HG03442 (cell line): Measurements from ENCODE around the gene MBP.
"Not testable (repeated sequence)": the region's sequence is repeated elsewhere in the genome, so short reads cannot be mapped to it uniquely, and the experiment has no call there.

ENCODE experiments used
- ATAC-seq: cut with Tn5 transposase; IDR thresholded peaks from one replicate; pipeline ENCODE4 v1.9.1; 2021; ENCODE audit warnings: mild to moderate bottlenecking, moderate library complexity; ENCODE audit not compliant: unreplicated experiment

The MBP gene

DNA sequence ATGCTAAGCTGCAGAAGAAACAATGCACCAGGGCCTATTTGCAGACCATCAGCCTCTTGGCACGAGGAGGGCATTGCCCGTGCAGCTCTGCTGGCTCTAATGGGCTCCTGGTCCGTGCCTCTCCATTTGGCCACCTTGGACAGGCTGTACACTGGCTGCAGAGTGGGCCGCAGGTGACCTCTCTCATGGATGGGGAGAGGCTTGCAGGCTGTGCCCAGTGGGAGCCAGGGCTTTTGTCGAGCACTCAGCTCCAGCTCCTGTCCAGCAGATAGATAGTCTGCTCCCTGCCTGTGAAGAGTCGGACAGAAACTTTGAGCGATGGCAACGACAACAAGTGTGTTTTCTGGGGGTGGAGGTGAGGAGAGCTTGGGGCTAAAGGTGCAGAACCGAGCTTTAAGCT lies 100.9 kb downstream of the MBP start:
- no peak for ATAC-seq

GRCh38 chr18:77030201-77030600 lies 102.4 kb downstream of the MBP start:
- ATAC-seq, result no peak

DNA sequence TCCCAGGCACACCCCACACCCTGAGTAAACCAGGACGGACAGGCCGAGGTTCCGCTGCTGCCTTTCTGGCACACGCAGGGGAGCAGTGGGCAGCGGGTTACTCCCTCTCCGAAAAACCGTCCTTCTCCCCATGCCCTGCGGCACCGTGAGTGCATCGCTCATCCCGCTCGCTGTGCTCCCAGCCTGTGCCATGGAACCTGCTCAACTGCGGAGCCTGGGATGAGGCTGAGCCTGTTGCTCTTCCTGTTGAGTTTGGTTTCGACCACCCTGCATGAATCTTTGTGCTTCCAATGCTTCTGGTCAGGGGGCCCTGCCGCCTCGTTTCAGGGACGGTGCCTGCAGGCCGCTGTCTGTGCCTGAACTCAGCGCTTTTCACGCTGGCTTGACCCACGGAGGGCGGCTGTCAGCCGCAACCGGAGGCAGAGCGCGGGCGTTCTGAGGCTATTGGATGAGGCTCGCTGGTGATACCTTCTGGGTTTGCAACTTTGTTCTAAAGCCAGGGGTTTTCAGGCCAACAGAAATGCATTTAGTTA lies 106.7 kb downstream of the MBP start:
- no peak for ATAC-seq

DNA sequence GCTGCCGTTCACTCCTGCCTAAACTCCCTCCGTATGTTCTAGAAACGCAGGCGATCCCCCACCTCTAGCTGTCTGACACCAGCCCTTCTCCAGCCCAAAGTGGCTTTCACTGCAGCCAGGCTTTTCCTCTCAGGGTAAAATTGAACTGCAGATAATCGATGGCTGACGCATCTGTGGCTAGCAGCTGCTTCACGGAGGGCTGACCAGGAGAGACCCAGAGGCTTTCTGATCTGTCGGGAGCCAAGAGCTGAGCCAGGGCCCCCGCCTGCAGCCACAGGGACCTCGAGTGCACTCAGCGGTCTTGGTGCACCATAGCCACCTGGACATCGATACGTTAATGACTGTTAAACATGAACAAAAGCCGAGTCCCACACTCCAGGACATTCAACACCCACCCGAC lies 107.5 kb downstream of the MBP start:
- ATAC-seq, result no peak

GRCh38 chr18:77024476-77024875 lies 108.1 kb downstream of the MBP start:
- no peak for ATAC-seq

DNA sequence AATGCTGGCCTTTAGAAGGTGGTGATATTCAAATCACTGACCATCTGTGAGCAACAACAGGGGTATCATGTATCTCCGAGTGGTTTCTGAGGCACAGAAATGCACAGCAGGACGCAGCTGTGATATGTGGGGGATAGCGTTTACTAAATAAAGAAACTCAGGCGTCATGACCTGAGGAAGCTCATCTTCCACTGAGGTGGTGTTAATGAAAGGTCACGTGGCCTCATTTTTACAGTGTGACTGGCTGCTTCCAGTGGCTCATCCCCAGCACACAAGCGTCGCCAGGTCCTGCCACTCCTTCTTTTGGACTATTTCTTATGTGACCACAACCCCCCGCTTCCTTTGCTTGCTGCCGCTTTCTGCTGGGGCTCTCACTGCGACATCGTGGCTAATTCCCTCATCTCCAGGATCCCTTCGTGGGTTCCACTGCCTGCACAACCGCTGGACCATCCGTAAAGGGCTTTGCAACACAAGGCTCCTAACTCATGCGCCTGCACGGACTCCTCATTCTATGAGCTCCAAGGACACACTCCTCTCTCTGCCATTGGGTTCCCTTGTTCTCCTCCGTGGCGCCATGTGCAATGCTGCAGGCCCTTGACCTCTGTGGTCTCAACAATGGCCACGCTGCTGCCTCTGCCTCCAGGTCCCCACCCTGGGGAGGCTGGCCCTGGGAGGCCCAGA lies 109.3 kb downstream of the MBP start:
- ATAC-seq, result no peak

GRCh38 chr18:77022556-77022955 lies 110.0 kb downstream of the MBP start:
- ATAC-seq, result no peak

- ATAC-seq, result no peak
Observed at GRCh38 chr18:77022116-77022515, 110.5 kb downstream of the MBP start.

GRCh38 chr18:77021478-77021877 lies 111.1 kb downstream of the MBP start:
- not testable (repeated sequence) for ATAC-seq

GRCh38 chr18:77021075-77021474 lies 111.5 kb downstream of the MBP start:
- ATAC-seq, result no peak

DNA sequence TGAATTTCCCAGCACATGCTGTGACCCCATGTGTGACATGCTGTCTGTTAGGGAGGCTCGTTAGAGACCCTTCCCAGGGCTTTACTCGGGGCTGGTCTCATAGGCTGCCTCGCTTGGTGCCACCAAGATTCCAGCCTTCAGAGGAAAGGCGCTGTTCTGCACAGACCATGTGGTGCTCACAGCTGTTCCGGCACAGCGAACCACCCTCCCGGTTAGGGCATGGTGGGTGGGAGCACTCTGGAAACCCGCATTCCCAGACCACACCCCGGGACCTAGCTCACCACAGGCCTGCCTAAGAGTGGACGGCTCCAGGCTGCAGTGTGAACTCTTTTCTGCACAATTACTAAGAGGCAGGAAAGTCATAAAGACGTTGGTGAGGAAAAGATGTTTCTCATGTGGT lies 112.0 kb downstream of the MBP start:
- no peak for ATAC-seq

DNA sequence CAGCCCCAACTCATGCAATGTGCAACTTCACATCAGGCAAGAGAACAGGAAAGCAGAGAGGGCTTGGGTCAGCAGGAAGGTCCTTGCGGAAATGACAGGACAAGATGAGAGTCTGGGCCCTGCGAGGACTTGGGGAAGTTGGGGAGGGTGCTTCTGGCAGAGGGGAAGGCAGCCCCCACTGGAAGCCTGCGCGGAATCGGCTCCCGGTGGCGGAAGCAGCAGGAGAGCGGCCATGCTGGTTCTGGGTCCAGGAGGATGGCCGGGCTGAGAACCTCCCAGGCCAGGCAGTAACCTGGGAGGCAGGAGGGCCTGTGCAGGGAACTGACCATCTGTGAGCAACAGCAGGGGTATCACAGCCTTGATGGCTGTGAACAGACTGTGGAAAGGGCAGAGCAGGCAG lies 112.9 kb downstream of the MBP start:
- ATAC-seq, result no peak

- ATAC-seq, result not testable (repeated sequence)
Observed at GRCh38 chr18:77018650-77019049, 113.9 kb downstream of the MBP start.

- no peak for ATAC-seq
Observed at GRCh38 chr18:77017355-77017754, 115.2 kb downstream of the MBP start.

GRCh38 chr18:77016936-77017335 lies 115.6 kb downstream of the MBP start:
- no peak for ATAC-seq

DNA sequence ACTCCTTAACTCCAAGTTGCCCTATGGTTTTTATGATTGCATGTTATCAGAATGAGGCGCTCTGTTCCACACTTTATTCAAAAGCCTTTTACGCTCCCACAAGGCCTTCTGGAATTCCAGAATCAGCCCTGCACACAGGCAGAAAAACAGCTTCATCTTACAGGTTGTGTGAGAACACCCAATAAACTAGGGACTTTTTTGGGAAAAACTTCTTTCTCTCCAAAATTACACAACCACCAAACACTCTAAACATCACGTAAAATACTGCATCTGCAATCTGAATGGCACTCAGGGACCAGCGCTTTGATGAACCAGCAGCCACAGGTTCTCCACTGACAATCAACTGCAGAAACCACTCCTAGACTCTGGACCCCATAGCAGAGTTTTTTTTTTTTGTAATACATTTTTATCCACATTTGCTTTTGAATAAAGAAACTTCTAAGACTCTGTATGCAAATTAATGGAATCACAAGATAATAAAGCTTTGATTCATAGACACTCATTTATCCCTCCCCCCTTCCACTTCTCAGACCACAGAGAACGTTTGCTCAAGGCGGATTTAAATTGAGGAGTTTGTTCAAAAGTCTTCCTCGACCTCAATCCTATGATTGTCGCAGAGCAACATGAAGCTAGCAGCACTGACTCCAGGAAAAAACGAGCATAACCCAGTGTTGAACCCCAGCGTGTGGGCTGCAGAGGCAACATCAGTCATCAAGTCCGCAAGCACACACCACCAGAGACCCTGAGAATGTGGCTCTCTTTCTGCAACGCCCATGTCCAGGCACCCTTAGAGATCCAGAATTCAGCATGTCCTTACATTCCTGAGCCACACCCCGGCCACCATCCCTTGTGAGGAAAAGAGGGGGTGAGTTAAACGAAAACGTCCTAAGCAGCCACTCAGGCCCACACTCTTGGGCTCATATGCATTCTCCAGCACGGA lies 116.5 kb downstream of the MBP start:
- ATAC-seq, result no peak

DNA sequence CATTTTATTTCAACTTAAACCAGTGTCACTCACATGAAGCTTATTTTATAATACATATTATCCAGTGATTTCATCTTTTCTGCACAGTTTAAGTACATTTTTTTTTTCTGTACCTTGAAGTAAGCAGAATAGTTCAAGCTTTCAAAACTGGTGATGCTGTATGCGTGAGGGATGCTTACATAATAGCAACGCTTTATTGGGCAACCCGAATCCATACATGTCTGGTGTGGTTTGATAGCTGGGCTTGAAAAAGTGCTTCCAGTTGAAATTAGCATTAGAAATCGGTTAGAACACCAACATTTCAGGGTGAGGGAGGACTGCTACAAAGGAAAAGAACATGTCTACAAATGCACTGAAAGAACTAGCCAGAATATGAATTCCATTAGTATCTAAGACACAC lies 117.4 kb downstream of the MBP start:
- no peak for ATAC-seq

- ATAC-seq, result no peak
Observed at GRCh38 chr18:77014538-77014937, 118.0 kb downstream of the MBP start.

DNA sequence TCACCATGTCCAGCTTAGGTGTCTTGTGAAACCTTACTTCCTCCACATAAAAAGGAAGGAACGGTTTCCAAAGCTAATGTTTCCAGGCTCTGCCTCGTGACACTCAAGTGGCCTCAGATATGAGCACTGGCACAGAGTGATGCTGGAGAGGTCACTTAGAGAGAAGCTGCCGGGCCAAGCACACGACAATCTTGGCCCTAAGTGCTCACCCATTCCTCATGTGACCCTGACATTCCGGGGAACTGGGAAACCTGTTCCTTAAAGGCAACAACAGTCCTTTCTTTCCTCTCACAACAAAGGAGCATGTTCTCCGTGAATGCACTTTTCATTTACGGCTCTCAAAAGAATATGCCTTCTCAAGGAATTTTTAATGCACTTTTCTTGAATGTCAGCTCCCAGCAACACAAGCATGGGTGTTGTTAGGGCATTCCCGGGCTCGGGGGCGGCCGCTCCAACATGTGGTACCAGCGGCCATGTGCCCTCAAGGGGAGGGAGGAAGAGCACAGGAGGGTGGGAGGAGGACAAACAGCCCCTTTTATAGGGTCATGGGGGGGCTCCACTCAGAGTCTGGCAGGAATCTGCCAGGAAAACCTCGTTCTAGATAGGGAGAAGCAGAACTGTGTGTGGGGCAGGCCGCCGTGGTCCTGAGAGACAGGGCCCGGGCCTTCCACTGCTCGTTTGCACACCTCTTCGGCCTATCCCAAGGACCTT lies 118.6 kb downstream of the MBP start:
- no peak for ATAC-seq

GRCh38 chr18:77012806-77013541 lies 119.6 kb downstream of the MBP start:
- ATAC-seq, result no peak

- ATAC-seq, result no peak
Observed at GRCh38 chr18:77012120-77012519, 120.5 kb downstream of the MBP start.
